NCI-H1092 treated with DMSO at 0.1 percent for 48 hours (cell line): ENCODE results near the gene TMEM98.
"Not testable (repeated sequence)": the region's sequence is repeated elsewhere in the genome, so short reads cannot be mapped to it uniquely, and the experiment has no call there.

ENCODE experiments used
- DNase-seq: peaks from one replicate; lab custom pipeline; 2025; lab: John Stamatoyannopoulos, UW

The TMEM98 gene

GRCh38 chr17:32927724-32928585, at the start of gene TMEM98:
TMEM98 (plus strand) TSS chr17:32928153; CDS start chr17:32931529, 3,376 bp downstream.
- peak; percentile 21 for DNase-seq

GRCh38 chr17:32878211-32878610, 49.7 kb upstream of the TMEM98 start:
- no peak for DNase-seq

GRCh38 chr17:32879134-32879533, 48.8 kb upstream of the TMEM98 start:
- no peak for DNase-seq

DNA sequence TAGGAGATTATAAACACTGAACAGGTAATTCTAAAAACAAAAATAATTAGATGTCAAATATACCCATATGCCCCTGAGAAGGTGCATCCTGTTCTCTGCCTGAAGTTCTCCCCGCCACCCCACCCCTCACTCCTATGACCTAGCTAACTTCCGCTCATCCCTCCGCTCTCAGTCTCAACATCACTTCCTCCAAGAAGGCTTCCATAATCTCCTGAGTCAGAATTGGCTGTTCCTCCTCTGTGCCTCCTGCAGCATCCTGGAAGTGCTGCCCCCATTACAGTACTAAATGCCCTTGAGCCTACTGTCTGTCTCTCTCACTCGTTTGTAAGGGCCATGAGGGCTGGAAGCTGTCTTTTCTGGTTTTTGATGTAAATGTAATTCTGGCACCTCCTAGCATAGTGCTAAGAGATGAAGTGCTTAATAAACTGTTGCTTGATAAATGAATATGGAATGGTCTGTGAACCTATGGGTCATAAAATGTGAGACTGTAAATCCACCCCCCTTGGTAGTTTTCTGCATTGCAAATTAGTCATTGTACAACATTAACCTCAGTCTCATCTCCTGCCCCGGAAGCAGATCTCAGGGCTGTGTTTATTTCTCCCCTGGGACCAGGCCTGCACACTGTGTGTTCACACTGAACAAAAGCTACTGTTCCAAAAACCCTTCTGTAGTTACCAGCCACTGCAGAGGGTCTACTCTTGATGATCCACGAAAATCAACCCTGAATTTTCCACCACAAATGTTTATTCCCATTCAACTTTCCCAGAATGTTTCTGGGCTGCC, 47.1 kb upstream of the TMEM98 start:
- no peak for DNase-seq

GRCh38 chr17:32882029-32882428, 45.9 kb upstream of the TMEM98 start:
- no peak for DNase-seq

- no peak for DNase-seq
Observed at GRCh38 chr17:32882734-32883133, 45.2 kb upstream of the TMEM98 start.

DNA sequence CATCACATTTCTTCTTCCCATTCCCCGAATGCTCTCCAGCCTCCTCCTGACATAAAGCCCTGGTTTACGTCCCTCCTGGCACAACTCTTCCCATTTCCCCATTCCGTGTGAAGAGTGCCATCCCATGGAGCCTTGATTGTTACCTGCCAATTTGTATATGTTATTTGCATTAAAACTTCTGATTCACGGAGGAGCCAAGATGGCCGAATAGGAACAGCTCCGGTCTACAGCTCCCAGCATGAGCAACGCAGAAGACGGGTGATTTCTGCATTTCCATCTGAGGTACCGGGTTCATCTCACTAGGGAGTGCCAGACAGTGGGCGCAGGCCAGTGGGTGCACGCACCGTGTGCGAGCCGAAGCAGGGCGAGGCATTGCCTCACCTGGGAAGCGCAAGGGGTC, 41.0 kb upstream of the TMEM98 start:
- DNase-seq, result not testable (repeated sequence)

GRCh38 chr17:32887410-32887809, 40.5 kb upstream of the TMEM98 start:
- DNase-seq, result not testable (repeated sequence)

DNA sequence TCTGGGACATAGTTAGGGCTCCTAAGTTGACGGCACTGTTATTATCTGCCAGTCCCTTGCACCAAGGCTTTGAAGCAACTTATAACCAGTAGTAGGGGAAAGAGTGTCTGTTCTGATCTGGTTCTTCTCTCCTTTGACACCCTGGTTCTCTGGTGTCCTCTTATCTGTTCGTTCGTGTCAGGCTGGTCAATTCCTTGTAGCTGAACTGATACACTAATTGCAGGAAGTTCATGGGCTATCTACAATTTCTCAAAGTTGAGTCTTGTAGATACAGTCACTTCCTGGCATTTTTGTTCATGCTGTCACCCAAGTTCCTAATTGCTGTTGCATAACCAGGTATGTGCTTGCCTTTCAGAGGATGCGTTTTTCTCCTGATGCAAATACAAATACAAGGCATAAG, 33.7 kb upstream of the TMEM98 start:
- DNase-seq, result no peak

- no peak for DNase-seq
Observed at GRCh38 chr17:32896647-32897258, 31.2 kb upstream of the TMEM98 start.

GRCh38 chr17:32899236-32900013, 28.5 kb upstream of the TMEM98 start:
- no peak for DNase-seq

- DNase-seq, result no peak
Observed at GRCh38 chr17:32901743-32902142, 26.2 kb upstream of the TMEM98 start.

GRCh38 chr17:32903774-32904673, 23.9 kb upstream of the TMEM98 start:
- DNase-seq, result no peak

DNA sequence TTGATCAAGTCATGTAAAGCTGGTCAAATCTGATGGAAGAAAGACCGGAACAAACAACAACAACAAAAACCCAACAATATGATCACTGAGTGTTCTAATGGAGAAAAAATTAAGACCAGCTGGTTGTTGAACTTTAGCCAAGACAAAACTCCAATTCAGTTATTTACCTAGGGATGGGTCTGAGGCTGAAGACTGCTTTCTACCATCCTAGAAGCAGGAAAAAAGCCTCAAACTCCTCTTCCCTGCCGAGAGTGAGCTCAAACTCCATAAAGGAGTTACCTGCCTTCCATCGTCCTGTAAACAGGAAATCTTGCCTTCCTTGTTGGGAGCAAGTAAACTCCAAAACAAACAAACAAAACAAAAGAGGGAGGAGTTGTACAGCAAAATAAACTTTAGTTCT, 23.1 kb upstream of the TMEM98 start:
- no peak for DNase-seq

GRCh38 chr17:32907583-32907982, 20.4 kb upstream of the TMEM98 start:
- DNase-seq, result no peak

- peak; percentile 38 for DNase-seq
Observed at GRCh38 chr17:32909787-32910369, 18.1 kb upstream of the TMEM98 start.

- no peak for DNase-seq
Observed at GRCh38 chr17:32910769-32911168, 17.2 kb upstream of the TMEM98 start.

- peak; percentile 5 for DNase-seq
Observed at GRCh38 chr17:32912218-32912897, 15.6 kb upstream of the TMEM98 start.

DNA sequence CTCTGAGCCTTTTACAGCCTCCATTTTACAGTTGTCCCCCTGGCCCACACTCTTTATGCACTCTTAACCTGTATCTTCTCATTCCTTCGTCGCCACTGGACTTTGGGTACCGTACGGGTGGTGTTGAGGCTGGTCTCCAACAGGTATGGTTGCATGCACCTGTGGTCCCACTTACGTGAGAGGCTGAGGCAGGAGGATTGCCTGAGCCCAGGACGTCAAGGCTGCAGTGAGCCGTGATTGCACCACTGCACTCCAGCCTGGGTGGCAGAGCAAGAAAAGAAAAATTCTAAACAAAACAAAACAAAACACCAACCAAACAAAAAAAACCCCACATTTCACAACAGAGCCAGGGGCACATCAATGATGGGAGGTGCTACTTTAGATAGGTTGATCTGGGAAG, 14.4 kb upstream of the TMEM98 start:
- DNase-seq, result no peak

GRCh38 chr17:32914181-32914580, 13.8 kb upstream of the TMEM98 start:
- DNase-seq, result no peak
